Measurements from ENCODE around the gene MST1R.

GRCh38 chr3:49883998-49884397 is 19.7 kb downstream of the MST1R start:
- TF ChIP-seq CTCF (IDR thresholded peaks at IDR 0.05) (no peak), EP300 (IDR thresholded peaks at IDR 0.05) (no peak), POLR2A (IDR thresholded peaks at IDR 0.05) (no peak), POLR2AphosphoS5 (IDR thresholded peaks at IDR 0.05) (no peak)

Data from sigmoid colon (tissue), 4 donors.